BJ (cell line): ENCODE data around the gene TSPAN31. TPM values are rescaled to one million over a fixed set of nuclear protein-coding genes. Genes with fewer than 3 reads are reported as not detected.

Source experiments
- CTCF ChIA-PET: fragments of 350-600 bp; formaldehyde crosslinking; extraction: SDS; loops from one replicate; lab custom pipeline; 2021; ENCODE audit warnings: antibody characterized with exemption, inconsistent platforms; lab: Yijun Ruan, JAX
- POLR2A ChIA-PET: fragments of 300-600 bp; sonication (Branson Sonifier 250); formaldehyde crosslinking; extraction: SDS; loops from one replicate; lab custom pipeline; 2021; ENCODE audit warnings: antibody characterized with exemption; lab: Charles Lee
- DNase-seq: peaks from one replicate; pipeline ENCODE4 v3.0.0-alpha.2; 2011; ENCODE audit warnings: low read depth
- H3K27me3 ChIP-seq: 2 replicates; pipeline ENCODE4 v1.6.0; 2011; ENCODE audit warnings: low read length; ENCODE audit not compliant: control insufficient read depth, insufficient read depth
- H3K36me3 ChIP-seq: 2 replicates; pipeline ENCODE4 v1.5.1; 2011; ENCODE audit warnings: low read length; ENCODE audit not compliant: control insufficient read depth, insufficient read depth
- H3K4me3 ChIP-seq: 2 replicates; pipeline ENCODE4 v1.5.1; 2011; ENCODE audit warnings: low read depth, mild to moderate bottlenecking, control low read depth, low read length
- CTCF ChIP-seq: IDR thresholded peaks from 2 replicates; pipeline ENCODE4 v1.5.1; 2011; ENCODE audit warnings: low read depth, mild to moderate bottlenecking, control low read depth, inconsistent platforms, low read length, moderate library complexity; ENCODE audit not compliant: insufficient read depth
- polyA minus RNA-seq: library from RNA; depleted of rRNA, polyadenylated mRNA; stranded (reverse); fragments of >200 nt; gene quantifications from 2 replicates; pipeline ENCODE4 v1.2.3, GENCODE V29; 2011; rRNA and poly(A)+ RNA removed
- polyA plus RNA-seq: library from polyadenylated mRNA; depleted of rRNA; stranded (reverse); fragments of >200 nt; gene quantifications from 2 replicates; pipeline ENCODE4 v1.2.3, GENCODE V29; 2011; rRNA removed

Gene TSPAN31
- 25.7 and 40.4 TPM in 2 replicates for polyA plus RNA-seq
- 22.7 and 28.2 TPM in 2 replicates for polyA minus RNA-seq

GRCh38 chr12:57744777-57745484 is at the start of gene TSPAN31:
TSPAN31 (plus strand) TSS chr12:57745039; CDS start chr12:57745155, 116 bp downstream.
- DNase-seq = peak; percentile 90
- H3K36me3 ChIP-seq = peaks cover 15% of the 10 kb centered on the region
- no peak for TF ChIP-seq CTCF
- ChIA-PET POLR2A (interaction anchor here (0.6 to 1.2 kb wide), 3 partner anchors 28 to 196 kb away, joined by 3 read pairs; partner anchors contain the start of genes ATP23 and EEF1AKMT3), CTCF (interaction anchor here (0.8 to 2.2 kb wide), 6 partner anchors 8 to 19 kb away, joined by 3 to 14 read pairs (median 4); no protein-coding TSS in a partner anchor)
- H3K27me3 ChIP-seq = peaks cover 18% of the 10 kb centered on the region
- H3K4me3 ChIP-seq = peak within 1 kb of the TSS; percentile 75

- CTCF ChIA-PET = no interaction called here
Measured at GRCh38 chr12:57695770-57696432, 48.9 kb upstream of the TSPAN31 start.

GRCh38 chr12:57697076-57697475 is 47.8 kb upstream of the TSPAN31 start:
- CTCF ChIA-PET = no interaction called here
- no peak for TF ChIP-seq CTCF
- no peak overlapping the region for H3K4me3 ChIP-seq
- H3K27me3 ChIP-seq = no peaks in the 10 kb centered on the region
- POLR2A ChIA-PET = no interaction called here
- DNase-seq = no peak
- H3K36me3 ChIP-seq = peaks cover 11% of the 10 kb centered on the region

More at GRCh38 chr12:57695770-57696432, 48.9 kb upstream of the TSPAN31 start:
- POLR2A ChIA-PET = no interaction called here
- no peak for DNase-seq
- no peak overlapping the region for H3K4me3 ChIP-seq
- TF ChIP-seq CTCF = no peak
- no peaks in the 10 kb centered on the region for H3K27me3 ChIP-seq
- peaks cover 11% of the 10 kb centered on the region for H3K36me3 ChIP-seq

DNA sequence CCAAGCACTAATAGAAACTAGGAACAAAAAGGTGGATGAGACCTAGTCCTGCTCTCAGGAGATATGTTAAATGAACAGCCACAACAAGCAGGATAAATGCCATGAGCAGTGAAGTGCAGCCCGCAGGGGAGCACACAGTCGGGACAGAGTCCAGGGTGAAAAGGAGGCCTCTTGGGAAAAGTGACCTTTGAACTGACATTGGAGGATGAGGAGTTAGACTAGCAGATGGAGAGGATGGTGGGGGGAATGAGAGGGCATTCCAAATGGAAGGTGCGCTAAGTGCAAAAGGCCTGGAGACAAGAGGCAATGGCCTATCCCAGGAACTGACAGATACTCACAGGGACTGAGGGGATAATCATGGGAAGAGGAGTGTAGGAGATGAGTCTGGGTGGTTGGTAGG is 46.4 kb upstream of the TSPAN31 start:
- ChIA-PET CTCF (interaction anchor here (0.6 kb wide), 1 partner anchor 86 kb away, joined by 4 read pairs; no protein-coding TSS in a partner anchor), POLR2A (no interaction called here)
- TF ChIP-seq CTCF = no peak
- no peaks in the 10 kb centered on the region for H3K27me3 ChIP-seq
- H3K36me3 ChIP-seq = peaks cover 11% of the 10 kb centered on the region
- H3K4me3 ChIP-seq = no peak overlapping the region
- DNase-seq = no peak

- CTCF ChIA-PET = no interaction called here
- no peak for TF ChIP-seq CTCF
- Histone ChIP-seq H3K4me3 (no peak overlapping the region), H3K27me3 (no peaks in the 10 kb centered on the region), H3K36me3 (peaks cover 11% of the 10 kb centered on the region)
- no peak for DNase-seq
- POLR2A ChIA-PET = no interaction called here
Measured at GRCh38 chr12:57700317-57700716, 44.5 kb upstream of the TSPAN31 start.
